Mesenchymal stem cell (in vitro differentiated cells and primary cell): ENCODE results near the gene FAM83C.

ENCODE experiments used
- DNase-seq: peaks from one replicate; pipeline ENCODE4 v3.0.0-alpha.2; 2013
- H2AFZ ChIP-seq: one replicate; pipeline ENCODE4 v1.6.1; 2013; ENCODE audit warnings: low read depth, mild to moderate bottlenecking, control low read depth, inconsistent platforms, low read length, moderate library complexity
- H2AK5ac ChIP-seq: 2 replicates; pipeline ENCODE4 v1.6.1; 2013; ENCODE audit warnings: low read length, moderate library complexity, mild to moderate bottlenecking, inconsistent platforms; ENCODE audit not compliant: severe bottlenecking
- H2BK120ac ChIP-seq: one replicate; pipeline ENCODE4 v1.6.1; 2013; ENCODE audit warnings: low read depth, mild to moderate bottlenecking, inconsistent platforms, low read length, moderate library complexity
- H2BK12ac ChIP-seq, 2 experiments: one replicate each; pipeline ENCODE4 v1.6.1; 2013; ENCODE audit warnings: inconsistent platforms in 2 of 2, low read length in 2 of 2, mild to moderate bottlenecking in 2 of 2, moderate library complexity in 2 of 2, control low read depth in 1 of 2
- H2BK15ac ChIP-seq: one replicate; pipeline ENCODE4 v1.6.1; 2013; ENCODE audit warnings: mild to moderate bottlenecking, low read depth, inconsistent platforms; ENCODE audit not compliant: poor library complexity, severe bottlenecking
- H2BK5ac ChIP-seq: 2 replicates; pipeline ENCODE4 v1.6.1; 2013; ENCODE audit warnings: low read depth, mild to moderate bottlenecking, low read length, control low read depth, inconsistent platforms; ENCODE audit not compliant: poor library complexity, severe bottlenecking
- H3K14ac ChIP-seq, 2 experiments: one replicate each; pipeline ENCODE4 v1.6.1; 2013; ENCODE audit warnings: inconsistent platforms in 2 of 2, low read length in 2 of 2, control low read depth in 1 of 2, mild to moderate bottlenecking in 1 of 2, moderate library complexity in 1 of 2
- H3K18ac ChIP-seq, 2 experiments: one replicate each; pipeline ENCODE4 v1.6.1; 2013; ENCODE audit warnings: inconsistent platforms in 2 of 2, low read length in 2 of 2, control low read depth in 1 of 2, low read depth in 1 of 2, mild to moderate bottlenecking in 1 of 2
- H3K23ac ChIP-seq, 2 experiments: one replicate each; pipeline ENCODE4 v1.6.1; 2013; ENCODE audit warnings: inconsistent platforms in 2 of 2, low read length in 2 of 2, mild to moderate bottlenecking in 2 of 2, moderate library complexity in 2 of 2, control low read depth in 1 of 2
- H3K27ac ChIP-seq: 2 replicates; pipeline ENCODE4 v1.5.1; 2013; ENCODE audit warnings: mild to moderate bottlenecking, moderate library complexity, low read length, control low read depth, inconsistent platforms; ENCODE audit not compliant: poor library complexity, severe bottlenecking
- H3K27me3 ChIP-seq, 2 experiments: 2 replicates each; pipeline versions ENCODE4 v1.6.1 to v1.7.0; 2013; ENCODE audit warnings: low read length in 2 of 2, mild to moderate bottlenecking in 2 of 2, moderate library complexity in 2 of 2, control low read depth in 1 of 2, inconsistent platforms in 1 of 2; ENCODE audit not compliant: control insufficient read depth in 1 of 2, insufficient read depth in 1 of 2
- H3K36me3 ChIP-seq, 2 experiments: 2 replicates each; pipeline versions ENCODE4 v1.6.1 to v1.7.0; 2013; ENCODE audit warnings: low read length in 2 of 2, control low read depth in 1 of 2, inconsistent platforms in 1 of 2, low read depth in 1 of 2, mild to moderate bottlenecking in 1 of 2; ENCODE audit not compliant: insufficient read depth in 2 of 2, control insufficient read depth in 1 of 2
- H3K4ac ChIP-seq, 2 experiments: one replicate each; pipeline ENCODE4 v1.6.1; 2013; ENCODE audit warnings: inconsistent platforms in 2 of 2, low read length in 2 of 2, mild to moderate bottlenecking in 2 of 2, moderate library complexity in 2 of 2, control low read depth in 1 of 2, low read depth in 1 of 2
- H3K4me1 ChIP-seq: 2 replicates; pipeline ENCODE4 v1.6.1; 2013; ENCODE audit warnings: low read depth, low read length, control low read depth; ENCODE audit not compliant: control insufficient read depth, insufficient read depth
- H3K4me2 ChIP-seq: 2 replicates; pipeline ENCODE4 v1.6.1; 2013; ENCODE audit warnings: low read length, mild to moderate bottlenecking, inconsistent platforms; ENCODE audit not compliant: poor library complexity, severe bottlenecking
- H3K4me3 ChIP-seq, 2 experiments: 2 replicates each; pipeline versions ENCODE4 v1.5.1 to v1.7.0; 2013; ENCODE audit warnings: low read length in 2 of 2, mild to moderate bottlenecking in 2 of 2, control low read depth in 1 of 2, low read depth in 1 of 2; ENCODE audit not compliant: insufficient read depth in 1 of 2
- H3K79me1 ChIP-seq: replicated peaks from 2 replicates; pipeline ENCODE4 v1.6.1; 2013; ENCODE audit warnings: mild to moderate bottlenecking, control low read depth, low read length, inconsistent platforms; ENCODE audit not compliant: poor library complexity, severe bottlenecking
- H3K9ac ChIP-seq: 2 replicates; pipeline ENCODE4 v1.7.0; 2013; ENCODE audit warnings: mild to moderate bottlenecking, low read length, moderate library complexity
- H3K9me3 ChIP-seq: 2 replicates; pipeline ENCODE4 v1.7.0; 2013; ENCODE audit warnings: mild to moderate bottlenecking, low read length; ENCODE audit not compliant: control insufficient read depth
- H4K8ac ChIP-seq: one replicate; pipeline ENCODE4 v1.6.1; 2013; ENCODE audit warnings: inconsistent platforms, mild to moderate bottlenecking, low read length, moderate library complexity
- H4K91ac ChIP-seq: one replicate; pipeline ENCODE4 v1.6.1; 2013; ENCODE audit warnings: mild to moderate bottlenecking, low read length, inconsistent platforms
- WGBS: methylation state at CpG from one replicate; pipeline ENCODE4 v1.1.7; 2013; ENCODE audit warnings: mixed read lengths; 5-methylcytosine and 5-hydroxymethylcytosine counted together

The FAM83C gene

GRCh38 chr20:35273449-35274171 is 18.6 kb downstream of the FAM83C start:
- 91% methylated on average over 13 of the region's 13 CpGs for WGBS
- Histone ChIP-seq H3K4me1 (peaks cover 49% of the 10 kb centered on the region), H3K36me3 (peaks cover 58 to 62% of the 10 kb centered on the region in 2 experiments), H3K14ac (no peak overlapping the region), H3K4me2 (no peak overlapping the region), H3K79me1 (peaks cover 12% of the 10 kb centered on the region), H3K9me3 (no peaks in the 10 kb centered on the region), H3K27me3 (no peaks in the 10 kb centered on the region), H3K27ac (no peak overlapping the region), H2BK5ac (no peak overlapping the region), H3K4ac (no peak overlapping the region), H3K23ac (no peak overlapping the region), H2AK5ac (no peak overlapping the region), H2BK120ac (no peak overlapping the region), H4K8ac (no peak overlapping the region), H2BK12ac (no peak overlapping the region), H2BK15ac (no peak overlapping the region), H3K9ac (no peak overlapping the region), H3K18ac (no peak overlapping the region), H2AFZ (no peak overlapping the region), H4K91ac (no peak overlapping the region), H3K4me3 (no peak overlapping the region)
- no peak for DNase-seq

DNA sequence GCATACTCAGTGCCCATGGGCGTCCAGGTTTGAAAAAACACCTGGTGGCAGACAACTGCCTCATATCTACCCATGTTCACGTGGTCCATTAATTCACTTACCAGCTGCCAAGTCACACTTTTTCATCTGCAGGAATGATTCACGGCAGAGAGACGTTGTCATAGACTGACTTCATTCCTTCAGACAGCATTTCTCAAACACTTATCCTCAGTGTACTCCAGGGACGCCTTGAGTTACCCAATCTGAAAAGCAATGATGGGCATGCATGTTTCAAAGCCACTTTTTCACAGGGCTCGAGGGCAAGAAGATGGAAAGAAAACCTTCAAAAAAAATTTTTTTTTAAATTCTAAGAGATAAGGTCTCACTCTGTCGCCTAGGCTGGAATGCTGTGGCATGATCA is 20.3 kb downstream of the FAM83C start:
- H3K36me3 ChIP-seq, result peaks cover 68 to 69% of the 10 kb centered on the region in 2 experiments
- H2BK15ac ChIP-seq, result no peak overlapping the region
- H3K9ac ChIP-seq, result no peak overlapping the region
- no peak overlapping the region for H3K4me2 ChIP-seq
- no peak overlapping the region for H4K91ac ChIP-seq
- WGBS, result 82% methylated on average over 7 of the region's 7 CpGs
- H3K27ac ChIP-seq, result no peak overlapping the region
- H4K8ac ChIP-seq, result no peak overlapping the region
- no peaks in the 10 kb centered on the region for H3K9me3 ChIP-seq
- no peaks in the 10 kb centered on the region for H3K27me3 ChIP-seq
- no peak overlapping the region for H3K4me3 ChIP-seq
- H3K23ac ChIP-seq, result no peak overlapping the region
- no peak for DNase-seq
- H2BK12ac ChIP-seq, result no peak overlapping the region
- H2BK120ac ChIP-seq, result no peak overlapping the region
- no peak overlapping the region for H3K18ac ChIP-seq
- no peak overlapping the region for H3K4ac ChIP-seq
- H3K4me1 ChIP-seq, result peaks cover 45% of the 10 kb centered on the region
- no peak overlapping the region for H2AFZ ChIP-seq
- H2AK5ac ChIP-seq, result no peak overlapping the region
- H3K79me1 ChIP-seq, result peaks cover 12% of the 10 kb centered on the region
- H3K14ac ChIP-seq, result no peak overlapping the region
- H2BK5ac ChIP-seq, result no peak overlapping the region

GRCh38 chr20:35271073-35271882 is 20.9 kb downstream of the FAM83C start:
- Histone ChIP-seq H2BK15ac (no peak overlapping the region), H3K18ac (no peak overlapping the region), H4K8ac (no peak overlapping the region), H2BK12ac (no peak overlapping the region), H3K9me3 (no peaks in the 10 kb centered on the region), H3K4me2 (no peak overlapping the region), H3K9ac (peak overlapping the region; percentile 44), H2BK120ac (no peak overlapping the region), H3K27me3 (no peaks in the 10 kb centered on the region), H2AK5ac (peak overlapping the region; percentile 5), H3K36me3 (peaks cover 64 to 71% of the 10 kb centered on the region in 2 experiments), H2BK5ac (no peak overlapping the region), H3K27ac (no peak overlapping the region), H3K23ac (no peak overlapping the region), H3K14ac (no peak overlapping the region), H3K4ac (no peak overlapping the region), H3K79me1 (peaks cover 10% of the 10 kb centered on the region), H2AFZ (no peak overlapping the region), H4K91ac (no peak overlapping the region), H3K4me3 (no peak overlapping the region), H3K4me1 (peaks cover 40% of the 10 kb centered on the region)
- 96% methylated on average over 20 of the region's 20 CpGs for WGBS
- DNase-seq, result no peak
